Keratinocyte (primary cell): ENCODE measurements around the gene SCNN1A.

Experiments
- CTCF ChIP-seq, 3 experiments: IDR thresholded peaks in 1 of 3; conservative IDR thresholded peaks in 1 of 3; optimal IDR thresholded peaks in 1 of 3; 2 replicates in 2 of 3; 3 replicates in 1 of 3; pipeline versions ENCODE3 to v1.5.1; 2011; ENCODE audit warnings: low read length in 3 of 3, mild to moderate bottlenecking in 3 of 3, moderate library complexity in 2 of 3, control low read depth in 1 of 3, inconsistent platforms in 1 of 3; ENCODE audit not compliant: insufficient read depth in 2 of 3; ENCODE audit errors: extremely low read depth in 1 of 3
- EZH2 ChIP-seq: IDR thresholded peaks from one replicate; pipeline ENCODE4 v1.6.1; 2012; ENCODE audit warnings: inconsistent platforms, mild to moderate bottlenecking, low read length, moderate library complexity

GRCh38 chr12:6360080-6360571 lies 15.2 kb downstream of the SCNN1A start:
- TF ChIP-seq CTCF (optimal IDR thresholded peaks at IDR 0.05 in 1 of 3, IDR thresholded peaks at IDR 0.05 in 1 of 3, conservative IDR thresholded peaks at IDR 0.05 in 1 of 3; ENCODE audit: extremely low read depth in 1 of 3, insufficient read depth in 2 of 3, low read length in 3 of 3) (no peak), EZH2 (no peak)
